ENCODE results near the gene ARL4A. TPM values are rescaled to one million over a fixed set of nuclear protein-coding genes. Genes with fewer than 3 reads are reported as not detected.
"Not testable (repeated sequence)": the region's sequence is repeated elsewhere in the genome, so short reads cannot be mapped to it uniquely, and the experiment has no call there.

Gene ARL4A
- total RNA-seq, 2 donors from 2014 or later: 92.1 to 122 TPM

GRCh38 chr7:12648704-12649261, 38.6 kb upstream of the ARL4A start:
- DNase-seq (no peak), ATAC-seq (no peak)
- Mint-ChIP-seq H3K4me1 (no peaks in the 10 kb centered on the region), H3K27me3 (no peaks in the 10 kb centered on the region), H3K36me3 (ENCODE audit: low read depth) (no peaks in the 10 kb centered on the region), H3K27ac (no peak overlapping the region), H3K4me3 (no peak overlapping the region)
- no peaks in the 10 kb centered on the region for H3K9me3 ChIP-seq (ENCODE audit: control insufficient read depth, low read length, poor library complexity, severe bottlenecking)

GRCh38 chr7:12649348-12649747, 38.1 kb upstream of the ARL4A start:
- Mint-ChIP-seq H3K4me1 (no peaks in the 10 kb centered on the region), H3K36me3 (ENCODE audit: low read depth) (no peaks in the 10 kb centered on the region), H3K4me3 (no peak overlapping the region), H3K27ac (no peak overlapping the region), H3K27me3 (no peaks in the 10 kb centered on the region)
- H3K9me3 ChIP-seq (ENCODE audit: control insufficient read depth, low read length, poor library complexity, severe bottlenecking): no peaks in the 10 kb centered on the region
- ATAC-seq (no peak), DNase-seq (no peak)

- H3K9me3 ChIP-seq (ENCODE audit: control insufficient read depth, low read length, poor library complexity, severe bottlenecking): no peaks in the 10 kb centered on the region
- ATAC-seq (no peak), DNase-seq (no peak)
- no peak overlapping the region for H3K27ac Mint-ChIP-seq
- no peak overlapping the region for H3K4me3 Mint-ChIP-seq
- no peaks in the 10 kb centered on the region for H3K36me3 Mint-ChIP-seq (ENCODE audit: low read depth)
- no peaks in the 10 kb centered on the region for H3K4me1 Mint-ChIP-seq
- no peaks in the 10 kb centered on the region for H3K27me3 Mint-ChIP-seq
These were observed 37.4 kb upstream of the ARL4A start for GRCh38 chr7:12650080-12650479.

GRCh38 chr7:12653110-12653509, 34.3 kb upstream of the ARL4A start:
- DNase-seq: no peak
- H3K4me1 Mint-ChIP-seq: no peaks in the 10 kb centered on the region
- H3K9me3 ChIP-seq (ENCODE audit: control insufficient read depth, low read length, poor library complexity, severe bottlenecking): no peaks in the 10 kb centered on the region
- H3K27ac Mint-ChIP-seq: no peak overlapping the region
- no peaks in the 10 kb centered on the region for H3K36me3 Mint-ChIP-seq (ENCODE audit: low read depth)
- no peak for ATAC-seq
- no peaks in the 10 kb centered on the region for H3K27me3 Mint-ChIP-seq
- no peak overlapping the region for H3K4me3 Mint-ChIP-seq

- Mint-ChIP-seq H3K27ac (no peak overlapping the region), H3K36me3 (ENCODE audit: low read depth) (no peaks in the 10 kb centered on the region), H3K27me3 (no peaks in the 10 kb centered on the region), H3K4me3 (no peak overlapping the region), H3K4me1 (no peaks in the 10 kb centered on the region)
- H3K9me3 ChIP-seq (ENCODE audit: control insufficient read depth, low read length, poor library complexity, severe bottlenecking): no peaks in the 10 kb centered on the region
- ATAC-seq (no peak), DNase-seq (no peak)
These were observed 33.9 kb upstream of the ARL4A start for GRCh38 chr7:12653518-12653917.

- no peaks in the 10 kb centered on the region for H3K27me3 Mint-ChIP-seq
- DNase-seq: no peak
- H3K27ac Mint-ChIP-seq: no peak overlapping the region
- no peak overlapping the region for H3K4me3 Mint-ChIP-seq
- ATAC-seq: no peak
- H3K4me1 Mint-ChIP-seq: no peaks in the 10 kb centered on the region
- H3K9me3 ChIP-seq (ENCODE audit: control insufficient read depth, low read length, poor library complexity, severe bottlenecking): no peaks in the 10 kb centered on the region
- H3K36me3 Mint-ChIP-seq (ENCODE audit: low read depth): no peaks in the 10 kb centered on the region
These were observed 32.3 kb upstream of the ARL4A start for GRCh38 chr7:12655161-12655560.

- not testable (repeated sequence) for H3K4me3 Mint-ChIP-seq; H3K27ac Mint-ChIP-seq; H3K4me1 Mint-ChIP-seq; ATAC-seq; DNase-seq; H3K36me3 Mint-ChIP-seq (ENCODE audit: low read depth); H3K9me3 ChIP-seq (ENCODE audit: control insufficient read depth, low read length, poor library complexity, severe bottlenecking); H3K27me3 Mint-ChIP-seq
These were observed 27.0 kb upstream of the ARL4A start for GRCh38 chr7:12660423-12660822.

- not testable (repeated sequence) for H3K27ac Mint-ChIP-seq; ATAC-seq; H3K9me3 ChIP-seq (ENCODE audit: control insufficient read depth, low read length, poor library complexity, severe bottlenecking); H3K4me3 Mint-ChIP-seq; DNase-seq; H3K4me1 Mint-ChIP-seq; H3K36me3 Mint-ChIP-seq (ENCODE audit: low read depth); H3K27me3 Mint-ChIP-seq
These were observed 26.4 kb upstream of the ARL4A start for GRCh38 chr7:12660986-12661385.

GRCh38 chr7:12661581-12661980, 25.9 kb upstream of the ARL4A start:
- no peak overlapping the region for H3K4me3 Mint-ChIP-seq
- DNase-seq (no peak), ATAC-seq (no peak)
- no peaks in the 10 kb centered on the region for H3K9me3 ChIP-seq (ENCODE audit: control insufficient read depth, low read length, poor library complexity, severe bottlenecking)
- no peaks in the 10 kb centered on the region for H3K4me1 Mint-ChIP-seq
- no peaks in the 10 kb centered on the region for H3K27me3 Mint-ChIP-seq
- no peak overlapping the region for H3K27ac Mint-ChIP-seq
- H3K36me3 Mint-ChIP-seq (ENCODE audit: low read depth): no peaks in the 10 kb centered on the region

- ATAC-seq: no peak
These were observed 17.3 kb upstream of the ARL4A start for GRCh38 chr7:12670000-12670729.

GRCh38 chr7:12670743-12671520, 16.5 kb upstream of the ARL4A start:
- ATAC-seq: no peak
- DNase-seq: no peak
- H3K36me3 Mint-ChIP-seq (ENCODE audit: low read depth): peaks cover 2% of the 10 kb centered on the region
- no peaks in the 10 kb centered on the region for H3K9me3 ChIP-seq (ENCODE audit: control insufficient read depth, low read length, poor library complexity, severe bottlenecking)
- H3K27ac Mint-ChIP-seq: no peak overlapping the region
- H3K4me3 Mint-ChIP-seq: no peak overlapping the region
- peaks cover 4% of the 10 kb centered on the region for H3K27me3 Mint-ChIP-seq
- peaks cover 17% of the 10 kb centered on the region for H3K4me1 Mint-ChIP-seq

More at GRCh38 chr7:12670000-12670729, 17.3 kb upstream of the ARL4A start:
- Mint-ChIP-seq H3K4me1 (peaks cover 12% of the 10 kb centered on the region), H3K36me3 (ENCODE audit: low read depth) (peaks cover 2% of the 10 kb centered on the region), H3K4me3 (no peak overlapping the region), H3K27me3 (peaks cover 4% of the 10 kb centered on the region), H3K27ac (no peak overlapping the region)
- no peaks in the 10 kb centered on the region for H3K9me3 ChIP-seq (ENCODE audit: control insufficient read depth, low read length, poor library complexity, severe bottlenecking)
- DNase-seq: no peak

- ATAC-seq; H3K36me3 Mint-ChIP-seq (ENCODE audit: low read depth); H3K9me3 ChIP-seq (ENCODE audit: control insufficient read depth, low read length, poor library complexity, severe bottlenecking); H3K27me3 Mint-ChIP-seq; H3K27ac Mint-ChIP-seq; DNase-seq; H3K4me3 Mint-ChIP-seq: not testable (repeated sequence)
- peaks cover 17% of the 10 kb centered on the region for H3K4me1 Mint-ChIP-seq
These were observed 14.0 kb upstream of the ARL4A start for GRCh38 chr7:12673436-12673835.

- DNase-seq (no peak), ATAC-seq (no peak)
- H3K9me3 ChIP-seq (ENCODE audit: control insufficient read depth, low read length, poor library complexity, severe bottlenecking): no peaks in the 10 kb centered on the region
- Mint-ChIP-seq H3K4me3 (no peak overlapping the region), H3K27ac (peak overlapping the region; percentile 84), H3K4me1 (peaks cover 17% of the 10 kb centered on the region), H3K36me3 (ENCODE audit: low read depth) (no peaks in the 10 kb centered on the region), H3K27me3 (no peaks in the 10 kb centered on the region)
These were observed 13.4 kb upstream of the ARL4A start for GRCh38 chr7:12674053-12674452.
